Endometrium (tissue), 2 donors: Measurements from ENCODE around the gene DNAH6.
"Not testable (repeated sequence)": the region's sequence is repeated elsewhere in the genome, so short reads cannot be mapped to it uniquely, and the experiment has no call there.

Experiments used
- FAIRE-seq: peaks from 2 replicates; lab custom pipeline; 2012; peaks lifted over from hg19 to GRCh38; lab: Jason Lieb, UNC
- donor health status: control.
- donor health status: control.

Gene DNAH6

DNA sequence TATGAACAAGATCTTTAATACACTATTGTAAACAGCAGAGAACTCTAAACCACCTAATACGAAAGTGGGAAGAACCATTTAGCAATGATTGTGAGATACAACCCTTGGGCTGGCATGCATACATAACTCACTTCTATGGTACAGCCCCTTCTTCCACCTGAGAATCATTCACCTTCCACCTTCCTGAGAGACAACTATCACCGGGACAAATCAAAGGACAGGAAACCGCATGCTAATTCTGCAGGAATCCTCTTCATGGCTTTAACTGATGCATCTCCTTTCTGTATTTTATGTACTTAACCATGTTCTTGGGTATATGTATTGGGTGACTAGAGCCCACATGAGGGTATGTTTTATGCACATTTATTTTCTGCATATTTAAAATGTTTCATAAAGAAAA, 241.3 kb downstream of the DNAH6 start:
- FAIRE-seq = no peak

GRCh38 chr2:84766791-84767190, 250.5 kb downstream of the DNAH6 start:
- FAIRE-seq = no peak

- FAIRE-seq = no peak
Measured at GRCh38 chr2:84768840-84769239, 252.5 kb downstream of the DNAH6 start.

GRCh38 chr2:84770280-84770679, 254.0 kb downstream of the DNAH6 start:
- no peak for FAIRE-seq

DNA sequence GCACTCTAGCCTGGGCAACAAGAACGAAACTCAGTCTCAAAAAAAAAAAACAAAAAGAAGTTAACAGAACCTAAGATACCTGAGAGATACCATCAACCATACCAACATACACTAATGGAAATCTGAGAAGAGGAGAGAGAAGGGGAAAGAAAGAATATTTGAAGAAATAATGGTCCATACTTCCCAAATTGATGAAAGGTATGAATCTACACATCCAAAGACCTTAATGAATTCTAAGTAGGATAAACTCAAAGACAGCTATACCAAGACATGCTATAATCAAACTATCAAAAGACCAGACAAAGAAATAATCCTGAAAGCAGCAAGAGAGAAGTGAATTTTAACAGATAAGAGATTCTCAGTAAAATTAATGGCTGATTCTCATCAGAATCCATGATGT, 255.0 kb downstream of the DNAH6 start:
- FAIRE-seq = no peak

GRCh38 chr2:84773562-84773961, 257.3 kb downstream of the DNAH6 start:
- FAIRE-seq = not testable (repeated sequence)

DNA sequence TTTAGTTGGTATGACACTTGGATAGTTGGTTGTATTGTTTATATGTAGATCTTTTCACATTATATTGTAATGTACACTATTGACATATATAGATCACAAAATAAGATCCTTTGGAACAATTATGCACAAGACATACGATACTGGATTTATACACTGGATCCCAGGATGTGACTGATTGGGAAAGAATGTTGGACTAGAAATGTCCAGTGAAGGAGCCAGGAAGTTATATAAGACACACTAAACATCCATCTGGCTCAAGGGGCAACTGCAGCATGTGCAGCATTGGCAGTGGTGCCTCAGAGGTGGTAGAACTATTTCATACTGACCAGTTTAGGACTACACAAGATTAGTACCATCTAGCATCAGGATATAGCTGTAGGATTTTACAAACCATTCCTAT, 259.7 kb downstream of the DNAH6 start:
- no peak for FAIRE-seq

GRCh38 chr2:84778911-84779690, 262.8 kb downstream of the DNAH6 start:
- no peak for FAIRE-seq

- no peak for FAIRE-seq
Measured at GRCh38 chr2:84779781-84780180, 263.5 kb downstream of the DNAH6 start.

- no peak for FAIRE-seq
Measured at GRCh38 chr2:84781942-84782716, 265.8 kb downstream of the DNAH6 start.

- FAIRE-seq = no peak
Measured at GRCh38 chr2:84782717-84783442, 266.6 kb downstream of the DNAH6 start.

GRCh38 chr2:84785950-84786349, 269.7 kb downstream of the DNAH6 start:
- FAIRE-seq = no peak

- no peak for FAIRE-seq
Measured at GRCh38 chr2:84786601-84787000, 270.3 kb downstream of the DNAH6 start.

DNA sequence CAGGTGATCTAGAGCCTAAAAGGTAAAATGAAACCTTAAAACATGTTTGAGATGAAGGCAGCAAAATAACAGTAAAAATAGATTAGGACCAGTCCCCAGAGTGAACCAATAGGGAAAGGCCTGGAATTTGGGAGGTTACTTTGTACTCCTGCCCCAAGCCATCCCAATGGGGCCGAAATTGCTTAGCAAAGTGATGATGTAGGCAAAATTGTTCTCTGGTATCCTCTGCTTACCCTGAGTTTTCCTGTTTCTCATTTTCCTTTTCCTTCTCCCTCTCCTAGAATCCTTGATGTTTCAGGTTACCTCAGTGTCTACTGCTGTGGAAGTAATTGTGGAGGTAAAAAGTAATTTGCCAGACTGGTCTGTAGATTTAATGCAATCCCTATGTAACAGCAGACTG, 271.7 kb downstream of the DNAH6 start:
- no peak for FAIRE-seq

- no peak for FAIRE-seq
Measured at GRCh38 chr2:84788498-84788897, 272.2 kb downstream of the DNAH6 start.

- FAIRE-seq = no peak
Measured at GRCh38 chr2:84792856-84793522, 276.7 kb downstream of the DNAH6 start.

DNA sequence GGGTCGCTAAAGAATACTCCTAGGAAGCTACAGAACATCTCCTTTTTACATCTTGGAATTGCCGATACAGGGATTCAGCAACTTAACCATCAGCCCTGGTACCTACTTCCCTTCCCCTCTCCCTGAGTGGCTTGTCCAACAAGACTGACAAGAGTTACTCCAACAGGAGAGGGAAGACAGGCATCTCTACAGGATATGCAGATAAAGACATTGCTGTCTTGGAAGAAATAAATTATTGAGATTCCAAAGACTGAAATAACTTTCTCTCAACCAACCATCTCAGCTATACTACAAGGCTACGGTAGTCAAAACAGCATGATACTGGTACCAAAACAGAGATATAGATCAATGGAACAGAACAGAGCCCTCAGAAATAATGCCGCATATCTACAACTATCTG, 277.3 kb downstream of the DNAH6 start:
- no peak for FAIRE-seq

GRCh38 chr2:84796798-84797197, 280.5 kb downstream of the DNAH6 start:
- FAIRE-seq = no peak

DNA sequence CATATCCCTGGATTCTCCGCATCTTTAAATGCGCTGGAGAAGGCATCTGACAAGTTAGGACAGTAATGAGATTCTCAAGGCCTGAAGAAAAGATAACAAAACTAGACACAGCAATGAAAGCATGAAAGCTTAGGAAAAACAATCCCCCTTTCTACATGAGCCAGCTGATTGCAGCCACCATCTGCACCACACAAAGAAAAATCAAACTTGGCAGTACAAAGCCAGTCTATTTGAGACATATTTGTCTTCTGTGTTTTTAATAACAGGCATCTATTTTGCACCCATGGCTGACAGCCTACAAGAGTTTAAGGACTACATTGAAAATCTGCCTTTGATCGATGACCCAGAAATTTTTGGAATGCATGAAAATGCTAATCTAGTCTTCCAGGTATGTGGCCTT, 281.0 kb downstream of the DNAH6 start:
- FAIRE-seq = no peak

GRCh38 chr2:84799772-84800171, 283.5 kb downstream of the DNAH6 start:
- FAIRE-seq = no peak

GRCh38 chr2:84800194-84800805, 284.0 kb downstream of the DNAH6 start:
- FAIRE-seq = no peak

DNA sequence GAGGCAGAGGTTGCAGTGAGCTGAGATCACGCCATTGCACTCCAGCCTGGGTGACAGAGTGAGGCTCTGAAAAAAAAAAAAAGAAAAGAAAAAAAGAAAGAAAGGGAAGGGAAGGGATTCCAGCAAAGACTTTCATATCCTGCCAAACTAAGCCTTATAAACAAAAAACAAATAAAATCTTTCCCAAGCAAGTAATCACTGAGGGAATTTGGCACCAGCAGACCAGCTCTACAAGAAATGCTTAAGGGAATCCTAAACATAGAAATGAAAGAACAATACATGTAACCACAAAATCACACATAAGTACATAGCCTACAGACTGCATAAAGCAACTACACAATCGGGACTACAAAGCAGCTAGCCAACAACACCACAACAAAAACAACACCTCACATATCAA, 285.5 kb downstream of the DNAH6 start:
- FAIRE-seq = no peak
